GM13976 (cell line): ENCODE measurements around the gene DCDC2.

Experiments
- DNase-seq: peaks from one replicate; pipeline ENCODE4 v3.0.0; 2012; ENCODE audit warnings: low spot score
- CTCF ChIP-seq: IDR thresholded peaks from 2 replicates; pipeline ENCODE4 v1.5.1; 2012; ENCODE audit warnings: borderline replicate concordance, mild to moderate bottlenecking; ENCODE audit not compliant: insufficient read depth; ENCODE audit errors: extremely low read depth, missing control alignments, control extremely low read depth
- in situ Hi-C: fragments of 300-500 bp; cut with MboI; formaldehyde crosslinking; loops from one replicate; pipeline ENCODE4 v1.12.0; 2022; ENCODE audit warnings: low sequenced_read_pairs, mixed read lengths, inconsistent platforms; ENCODE audit not compliant: unreplicated experiment

The DCDC2 gene

GRCh38 chr6:24139639-24140038 is 218.2 kb downstream of the DCDC2 start:
- in situ Hi-C loops: no loop called here
- no peak for DNase-seq

GRCh38 chr6:24139080-24139479 is 218.8 kb downstream of the DCDC2 start:
- no peak for DNase-seq
- in situ Hi-C loops: no loop called here
- TF ChIP-seq CTCF: no peak

More at GRCh38 chr6:24139639-24140038, 218.2 kb downstream of the DCDC2 start:
- TF ChIP-seq CTCF: no peak

GRCh38 chr6:24131751-24132150 is 226.1 kb downstream of the DCDC2 start:
- TF ChIP-seq CTCF: no peak
- in situ Hi-C loops: no loop called here
- DNase-seq: no peak

GRCh38 chr6:24127316-24127715 is 230.5 kb downstream of the DCDC2 start:
- no peak for DNase-seq
- in situ Hi-C loops: no loop called here
- no peak for TF ChIP-seq CTCF

GRCh38 chr6:24126586-24127192 is 231.2 kb downstream of the DCDC2 start:
- peak; percentile 59 for DNase-seq
- no peak for TF ChIP-seq CTCF
- in situ Hi-C loops: no loop called here

- TF ChIP-seq CTCF: no peak
- DNase-seq: no peak
- in situ Hi-C loops: no loop called here
Measured at GRCh38 chr6:24125980-24126379, 231.9 kb downstream of the DCDC2 start, which contains the start of gene NRSN1. TSS of gene NRSN1 (plus strand) at chr6:24126215. CDS start at chr6:24134328, 8,113 bp downstream.
